HL-60/S4 treated with retinoic acid at 250 ng/mL for 4 days and 3 days (cell line): Measurements from ENCODE around the gene MYO18B.

Experiments
- in situ Hi-C: fragments of 300-500 bp; cut with MboI; formaldehyde crosslinking; loops from 2 replicates; pipeline ENCODE4 v1.7.0; 2022; ENCODE audit warnings: low sequenced_read_pairs

Gene MYO18B

GRCh38 chr22:26025626-26026025 is 283.6 kb downstream of the MYO18B start:
- in situ Hi-C loops, result no loop called here

GRCh38 chr22:26027341-26027740 is 285.4 kb downstream of the MYO18B start:
- in situ Hi-C loops, result no loop called here

GRCh38 chr22:26031641-26032040 is 289.7 kb downstream of the MYO18B start:
- in situ Hi-C loops, result no loop called here

- in situ Hi-C loops, result no loop called here
These were observed 291.1 kb downstream of the MYO18B start for GRCh38 chr22:26033071-26033470.

GRCh38 chr22:26033586-26033985 is 291.6 kb downstream of the MYO18B start:
- in situ Hi-C loops, result no loop called here

GRCh38 chr22:26035523-26035922 is 293.5 kb downstream of the MYO18B start:
- in situ Hi-C loops, result no loop called here

- in situ Hi-C loops, result no loop called here
These were observed 296.4 kb downstream of the MYO18B start for GRCh38 chr22:26038365-26038764.

GRCh38 chr22:26041931-26042330 is 299.9 kb downstream of the MYO18B start:
- in situ Hi-C loops, result no loop called here

- in situ Hi-C loops, result no loop called here
These were observed 301.0 kb downstream of the MYO18B start for GRCh38 chr22:26043031-26043430.

GRCh38 chr22:26045051-26045450 is 303.1 kb downstream of the MYO18B start:
- in situ Hi-C loops, result no loop called here

- in situ Hi-C loops, result no loop called here
These were observed 303.9 kb downstream of the MYO18B start for GRCh38 chr22:26045860-26046259.

GRCh38 chr22:26047516-26047915 is 305.5 kb downstream of the MYO18B start:
- in situ Hi-C loops, result no loop called here

- in situ Hi-C loops, result no loop called here
These were observed 305.9 kb downstream of the MYO18B start for GRCh38 chr22:26047920-26048319.

- in situ Hi-C loops, result no loop called here
These were observed 308.1 kb downstream of the MYO18B start for GRCh38 chr22:26050079-26050478.

GRCh38 chr22:26053737-26054316 is 311.8 kb downstream of the MYO18B start:
- in situ Hi-C loops, result no loop called here

GRCh38 chr22:26054841-26055605 is 313.0 kb downstream of the MYO18B start:
- in situ Hi-C loops, result no loop called here

GRCh38 chr22:26055693-26056092 is 313.7 kb downstream of the MYO18B start:
- in situ Hi-C loops, result no loop called here

- in situ Hi-C loops, result no loop called here
These were observed 314.6 kb downstream of the MYO18B start for GRCh38 chr22:26056455-26057200.

- in situ Hi-C loops, result no loop called here
These were observed 315.7 kb downstream of the MYO18B start for GRCh38 chr22:26057731-26058130.

GRCh38 chr22:26064048-26064447 is 322.1 kb downstream of the MYO18B start:
- in situ Hi-C loops, result no loop called here

- in situ Hi-C loops, result no loop called here
These were observed 323.9 kb downstream of the MYO18B start for GRCh38 chr22:26065847-26066246.

- in situ Hi-C loops, result no loop called here
These were observed 324.5 kb downstream of the MYO18B start for GRCh38 chr22:26066534-26066933.
